Naive thymus-derived CD4-positive, alpha-beta T cell (primary cell): ENCODE data around the gene KLHDC7B. TPM values are rescaled to one million over a fixed set of nuclear protein-coding genes. Genes with fewer than 3 reads are reported as not detected.

Experiments used
- ATAC-seq: fragments of 150-1000 bp; cut with Tn5 transposase; 2 replicates; pipeline ENCODE4 v1.10.0; 2021; ENCODE audit warnings: mild to moderate bottlenecking, moderate library complexity
- CTCF ChIA-PET: fragments of 350-600 bp; sonication (Branson Sonifier 250); formaldehyde crosslinking; loops from one replicate; lab custom pipeline; 2021; ENCODE audit warnings: antibody characterized with exemption; lab: Charles Lee
- POLR2A ChIA-PET: fragments of 350-600 bp; sonication (Branson Sonifier 250); formaldehyde crosslinking; loops from one replicate; lab custom pipeline; 2021; ENCODE audit warnings: antibody characterized with exemption, inconsistent platforms; lab: Charles Lee
- DNase-seq, 9 donors: peaks; one replicate each; pipeline versions ENCODE4 v3.0.0 to v3.0.0-alpha.2; 2020 to 2022; ENCODE audit warnings: mixed read lengths in 1 of 9
- H3K27ac ChIP-seq: one replicate; pipeline ENCODE4 v1.7.0; 2013; ENCODE audit warnings: mild to moderate bottlenecking, low read depth, low read length, moderate library complexity
- H3K27me3 ChIP-seq, 2 donors: one replicate each; pipeline ENCODE4 v1.7.0; 2013; ENCODE audit warnings: low read length in 2 of 2, mild to moderate bottlenecking in 2 of 2, moderate library complexity in 2 of 2; ENCODE audit not compliant: control insufficient read depth in 2 of 2, insufficient read depth in 2 of 2
- H3K36me3 ChIP-seq, 3 experiments: 1 replicate in 2 of 3; 2 replicates in 1 of 3; pipeline ENCODE4 v1.7.0; 2013; ENCODE audit warnings: low read length in 3 of 3, mild to moderate bottlenecking in 3 of 3, moderate library complexity in 1 of 3; ENCODE audit not compliant: insufficient read depth in 3 of 3, control insufficient read depth in 2 of 3
- H3K4me1 ChIP-seq, 2 donors: one replicate each; pipeline ENCODE4 v1.7.0; 2013; ENCODE audit warnings: low read length in 2 of 2, mild to moderate bottlenecking in 2 of 2, moderate library complexity in 1 of 2; ENCODE audit not compliant: control insufficient read depth in 2 of 2, insufficient read depth in 2 of 2
- H3K4me3 ChIP-seq: 2 replicates; pipeline ENCODE4 v1.7.0; 2013; ENCODE audit warnings: mild to moderate bottlenecking, low read length
- H3K9me3 ChIP-seq, 3 experiments: 1 replicate in 2 of 3; 2 replicates in 1 of 3; pipeline ENCODE4 v1.7.0; 2013; ENCODE audit warnings: low read length in 3 of 3; ENCODE audit not compliant: control insufficient read depth in 2 of 3
- H3K27ac Mint-ChIP-seq, 9 donors: one replicate each; pipeline ENCODE4 v1.8.0; 2020 to 2022; ENCODE audit warnings: mixed read lengths in 9 of 9, mild to moderate bottlenecking in 8 of 9, moderate library complexity in 5 of 9, inconsistent platforms in 2 of 9
- H3K27me3 Mint-ChIP-seq, 5 donors: one replicate each; pipeline ENCODE4 v1.8.0; 2021 to 2022; ENCODE audit warnings: mixed read lengths in 5 of 5, mild to moderate bottlenecking in 1 of 5
- H3K36me3 Mint-ChIP-seq, 5 donors: one replicate each; pipeline ENCODE4 v1.8.0; 2020 to 2022; ENCODE audit warnings: mixed read lengths in 5 of 5, mild to moderate bottlenecking in 3 of 5, inconsistent platforms in 1 of 5
- H3K4me1 Mint-ChIP-seq, 7 donors: one replicate each; pipeline ENCODE4 v1.8.0; 2020 to 2022; ENCODE audit warnings: mixed read lengths in 7 of 7, mild to moderate bottlenecking in 3 of 7, inconsistent platforms in 1 of 7
- H3K4me3 Mint-ChIP-seq, 10 donors: one replicate each; pipeline ENCODE4 v1.8.0; 2020 to 2022; ENCODE audit warnings: mild to moderate bottlenecking in 10 of 10, mixed read lengths in 10 of 10, moderate library complexity in 6 of 10, inconsistent platforms in 2 of 10
- H3K9me3 Mint-ChIP-seq, 11 donors: one replicate each; pipeline ENCODE4 v1.8.0; 2020 to 2022; ENCODE audit warnings: mixed read lengths in 11 of 11, mild to moderate bottlenecking in 4 of 11, inconsistent platforms in 1 of 11, moderate library complexity in 1 of 11
- intact Hi-C, 2 donors: fragments of 100-400 bp; cut with micrococcal nuclease; formaldehyde crosslinking; loops; one replicate each; pipeline ENCODE4 v1.15.1; 2023
- polyA plus RNA-seq, 2 donors: library from polyadenylated mRNA; unstranded; fragments of 300-500 nt; fragmentation: Illumina TruSeq; gene quantifications; one replicate each; pipeline ENCODE4 v1.2.3, GENCODE V29; 2021
- total RNA-seq, 6 experiments: library from RNA in 5 of 6; stranded (reverse) in 5 of 6; gene quantifications; 1 replicate in 5 of 6; 2 replicates in 1 of 6; pipeline ENCODE4 v1.2.3 and lab custom pipeline; 2021 to 2026

KLHDC7B gene
- total RNA-seq (10 to 100 TPM in 1 of 5 experiments, 1 to 10 TPM in 4; 4.4 to 17.2 (median 6.8) TPM), polyA plus RNA-seq (10 to 100 TPM in 1 of 2 donors, 1 to 10 TPM in 1; 7.8 to 10.0 TPM), total RNA-seq (lab: John Stamatoyannopoulos, UW) (4.4 reads per million, percentile 22 among the genes with 10 or more reads in this experiment)

GRCh38 chr22:50545522-50546325 lies at the start of gene KLHDC7B:
TSS of gene KLHDC7B (plus strand) at chr22:50545899. CDS start at chr22:50546244, 345 bp downstream.
- Histone ChIP-seq H3K36me3 (no peaks in the 10 kb centered on the region), H3K4me3 (peak within 1 kb of the TSS; percentile 67), H3K9me3 (no peaks in the 10 kb centered on the region), H3K27ac (peak within 1 kb of the TSS; percentile 45), H3K4me1 (peaks cover 35 to 46% of the 10 kb centered on the region in 2 donors), H3K27me3 (no peaks in the 10 kb centered on the region)
- Mint-ChIP-seq H3K27me3 (no peaks in the 10 kb centered on the region), H3K4me1 (peaks cover 31 to 56% (median 36%) of the 10 kb centered on the region in 7 donors), H3K9me3 (peaks cover 0 to 7% (median 0%) of the 10 kb centered on the region in 11 donors), H3K36me3 (peaks cover 0 to 15% (median 0%) of the 10 kb centered on the region in 5 donors), H3K27ac (peak within 1 kb of the TSS in 7 of 9 donors; percentile 49 to 93 (median 83)), H3K4me3 (peak within 1 kb of the TSS in 9 of 10 donors; percentile 29 to 77 (median 69))
- ChIA-PET CTCF (interaction anchor here (1.4 to 2.0 kb wide), 2 partner anchors 18 to 75 kb away, joined by 5 to 6 read pairs; partner anchors contain the start of gene SYCE3), POLR2A (interaction anchor here (0.6 to 3.2 kb wide), 7 partner anchors 14 to 78 kb away, joined by 3 to 19 read pairs (median 4); partner anchors contain the start of gene SCO2)
- DNase-seq (no peak), ATAC-seq (no peak)
- intact Hi-C loops, result loop anchor here in 1 of 2 donors (1.0 to 2.0 kb wide), 2 partner anchors 15 to 75 kb away; partner anchors contain the start of gene TYMP

GRCh38 chr22:50497093-50497492 lies 48.6 kb upstream of the KLHDC7B start:
- Histone ChIP-seq H3K36me3 (peaks cover 0 to under 1% (median 0%) of the 10 kb centered on the region in 3 experiments), H3K27ac (no peak overlapping the region), H3K27me3 (no peaks in the 10 kb centered on the region), H3K4me3 (no peak overlapping the region), H3K4me1 (no peaks in the 10 kb centered on the region), H3K9me3 (no peaks in the 10 kb centered on the region)
- H3K4me3 Mint-ChIP-seq, result no peak overlapping the region
- ATAC-seq (no peak), DNase-seq (no peak)
- ChIA-PET POLR2A (interaction anchor here (0.7 to 2.1 kb wide), 7 partner anchors 9 to 245 kb away, joined by 3 to 10 read pairs (median 5); partner anchors contain the start of genes LMF2, NCAPH2 and SCO2), CTCF (interaction anchor here (0.6 to 2.4 kb wide), 15 partner anchors 11 to 619 kb away, joined by 3 to 16 read pairs (median 4); partner anchors contain the start of genes LMF2, NCAPH2 and SCO2)
- H3K4me1 Mint-ChIP-seq, result peaks cover 3 to 10% (median 9%) of the 10 kb centered on the region in 7 donors
- H3K9me3 Mint-ChIP-seq, result no peaks in the 10 kb centered on the region
- peaks cover 0 to 5% (median 0%) of the 10 kb centered on the region in 5 donors for H3K27me3 Mint-ChIP-seq
- intact Hi-C loops, result loop anchor here (5.0 to 10.0 kb wide), 3 partner anchors 40 to 195 kb away; no protein-coding TSS in a partner anchor
- H3K27ac Mint-ChIP-seq, result no peak overlapping the region
- peaks cover 0 to 3% (median 0%) of the 10 kb centered on the region in 5 donors for H3K36me3 Mint-ChIP-seq

GRCh38 chr22:50498322-50498890 lies 47.3 kb upstream of the KLHDC7B start:
- POLR2A ChIA-PET, result interaction anchor here (0.5 to 2.1 kb wide), 11 partner anchors 15 to 155 kb away, joined by 3 to 10 read pairs (median 3); partner anchors contain the start of genes PPP6R2 and SCO2
- H3K4me1 Mint-ChIP-seq, result peaks cover 3 to 10% (median 9%) of the 10 kb centered on the region in 7 donors
- Histone ChIP-seq H3K27me3 (no peaks in the 10 kb centered on the region), H3K36me3 (peaks cover 0 to 13% (median 0%) of the 10 kb centered on the region in 3 experiments), H3K4me3 (no peak overlapping the region), H3K27ac (no peak overlapping the region), H3K4me1 (no peaks in the 10 kb centered on the region), H3K9me3 (no peaks in the 10 kb centered on the region)
- no peaks in the 10 kb centered on the region for H3K9me3 Mint-ChIP-seq
- DNase-seq (peak in 8 of 9 donors; percentile 60 to 76 (median 70)), ATAC-seq (peak; percentile 92)
- no peak overlapping the region for H3K27ac Mint-ChIP-seq
- peaks cover 0 to 3% (median 0%) of the 10 kb centered on the region in 5 donors for H3K36me3 Mint-ChIP-seq
- CTCF ChIA-PET, result interaction anchor here (0.5 to 2.4 kb wide), 24 partner anchors 10 to 259 kb away, joined by 3 to 16 read pairs (median 4); partner anchors contain the start of genes LMF2, NCAPH2 and SCO2
- no peak overlapping the region for H3K4me3 Mint-ChIP-seq
- intact Hi-C loops, result loop anchor here (1.0 to 10.0 kb wide), 11 partner anchors 28 to 257 kb away; no protein-coding TSS in a partner anchor
- peaks cover 0 to 5% (median 0%) of the 10 kb centered on the region in 5 donors for H3K27me3 Mint-ChIP-seq

GRCh38 chr22:50500452-50500851 lies 45.2 kb upstream of the KLHDC7B start:
- Histone ChIP-seq H3K4me3 (no peak overlapping the region), H3K36me3 (peaks cover 0 to 26% (median 6%) of the 10 kb centered on the region in 3 experiments), H3K27me3 (no peaks in the 10 kb centered on the region), H3K27ac (no peak overlapping the region), H3K4me1 (no peaks in the 10 kb centered on the region), H3K9me3 (no peaks in the 10 kb centered on the region)
- ATAC-seq, result no peak
- H3K9me3 Mint-ChIP-seq, result no peaks in the 10 kb centered on the region
- intact Hi-C loops, result loop anchor here in 1 of 2 donors (10.0 kb wide), 1 partner anchor 226 kb away; the partner anchor contains the start of gene MAPK11
- H3K27me3 Mint-ChIP-seq, result peaks cover 0 to 5% (median 0%) of the 10 kb centered on the region in 5 donors
- ChIA-PET CTCF (interaction anchor here (1.4 kb wide), 1 partner anchor 25 kb away, joined by 7 read pairs; the partner anchor contains the start of gene SCO2), POLR2A (interaction anchor here (0.9 kb wide), 1 partner anchor 25 kb away, joined by 3 read pairs; the partner anchor contains the start of gene SCO2)
- no peak overlapping the region for H3K27ac Mint-ChIP-seq
- peaks cover 3 to 10% (median 9%) of the 10 kb centered on the region in 7 donors for H3K4me1 Mint-ChIP-seq
- DNase-seq, result no peak
- no peak overlapping the region for H3K4me3 Mint-ChIP-seq
- H3K36me3 Mint-ChIP-seq, result peaks cover 0 to 3% (median 0%) of the 10 kb centered on the region in 5 donors

- ChIA-PET CTCF (interaction anchor here (0.5 kb wide), 1 partner anchor 121 kb away, joined by 3 read pairs; no protein-coding TSS in a partner anchor), POLR2A (interaction anchor here (1.4 kb wide), 1 partner anchor 31 kb away, joined by 3 read pairs; no protein-coding TSS in a partner anchor)
- H3K9me3 ChIP-seq, result no peaks in the 10 kb centered on the region
- H3K27ac ChIP-seq, result no peak overlapping the region
- no peaks in the 10 kb centered on the region for H3K27me3 ChIP-seq
- Mint-ChIP-seq H3K4me3 (no peak overlapping the region), H3K9me3 (no peaks in the 10 kb centered on the region), H3K4me1 (peaks cover 4 to 16% (median 7%) of the 10 kb centered on the region in 7 donors), H3K27me3 (peaks cover 0 to 5% (median 0%) of the 10 kb centered on the region in 5 donors), H3K27ac (no peak overlapping the region), H3K36me3 (peaks cover 0 to 3% (median 0%) of the 10 kb centered on the region in 5 donors)
- peaks cover 10 to 16% of the 10 kb centered on the region in 2 donors for H3K4me1 ChIP-seq
- ATAC-seq (no peak), DNase-seq (no peak)
- peaks cover 0 to 34% (median 7%) of the 10 kb centered on the region in 3 experiments for H3K36me3 ChIP-seq
- intact Hi-C loops, result loop anchor here in 1 of 2 donors (10.0 kb wide), 1 partner anchor 227 kb away; the partner anchor contains the start of gene MAPK11
- H3K4me3 ChIP-seq, result no peak overlapping the region
These were observed 43.6 kb upstream of the KLHDC7B start for GRCh38 chr22:50502096-50502495.
